ENCODE results near the gene POLA1.

DNA sequence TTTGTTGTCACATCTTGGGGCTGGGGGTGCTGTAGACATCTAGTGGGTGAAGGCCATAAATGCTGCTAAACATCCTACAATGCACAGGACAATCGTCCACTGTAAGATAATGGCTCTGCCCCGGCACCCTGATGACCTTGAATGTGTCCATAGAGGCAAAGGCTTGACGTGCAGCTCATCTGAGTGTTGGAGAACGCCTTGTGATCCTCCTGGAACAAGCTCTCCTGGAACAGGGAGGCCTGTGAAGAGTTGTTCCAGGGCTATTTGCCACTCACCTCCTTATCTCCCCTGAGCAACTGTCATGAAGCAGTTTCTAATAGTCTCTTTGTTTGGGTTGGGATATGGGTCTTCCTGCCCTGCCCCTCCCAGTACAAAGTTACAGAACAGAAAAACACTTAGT lies 31.4 kb upstream of the POLA1 start:
- TF ChIP-seq POLR2A (IDR thresholded peaks at IDR 0.05; ENCODE audit: low read length): no peak
- no peak for TF ChIP-seq GATA1 (IDR thresholded peaks at IDR 0.05; ENCODE audit: low read depth, low read length)

Measured in erythroblast (primary cell).